K562 (cell line): ENCODE data around the gene CDH2. TPM values are rescaled to one million over a fixed set of nuclear protein-coding genes. Genes with fewer than 3 reads are reported as not detected.

Experiments used
- ATAC-seq: fragments of 200-7000 bp; cut with Tn5 transposase; 3 replicates; pipeline ENCODE4 v1.9.1; 2020; ENCODE audit warnings: moderate library complexity
- BruUV-seq: library from RNA; stranded (reverse); fragments of 400-500 nt; replicated peaks from 2 replicates; lab custom pipeline; 2021; lab: Mats Ljungman, UMichigan
- CTCF ChIA-PET: fragments of 300-600 bp; formaldehyde crosslinking; extraction: SDS; loops from one replicate; lab custom pipeline; 2021; ENCODE audit warnings: low intra/inter-chr PET ratio; lab: Yijun Ruan, JAX
- POLR2A ChIA-PET: fragments of 300-600, 350-650 bp; sonication (Branson Sonifier 250); formaldehyde crosslinking; extraction: SDS; loops from one replicate; lab custom pipeline; 2021; ENCODE audit warnings: antibody characterized with exemption, inconsistent platforms; lab: Yijun Ruan, JAX
- DNase-seq, 4 experiments: peaks; one replicate each; pipeline versions ENCODE4 v3.0.0 to v3.0.0-alpha.2; 2011 to 2018; ENCODE audit warnings: low spot score in 3 of 4, mixed read lengths in 3 of 4; ENCODE audit errors: extremely low read depth in 1 of 4
- FAIRE-seq: peaks from 2 replicates; lab custom pipeline; 2011; peaks lifted over from hg19 to GRCh38; lab: Jason Lieb, UNC
- H2AFZ ChIP-seq: 2 replicates; pipeline ENCODE4 v1.6.0; 2011; ENCODE audit warnings: low read depth, low read length, control low read depth, inconsistent platforms
- H3K27ac ChIP-seq: fragments of 200-600 bp; 3 replicates; pipeline ENCODE4 v1.8.0; 2011; ENCODE audit warnings: low read depth, mild to moderate bottlenecking, control low read depth, inconsistent platforms, low read length, moderate library complexity, mixed read lengths; ENCODE audit errors: extremely low read depth
- H3K27me3 ChIP-seq, 2 experiments: fragments of 300-600 bp in 1 of 2; 2 replicates in 1 of 2; 3 replicates in 1 of 2; pipeline versions ENCODE4 v1.6.0 to v1.8.0; 2011; ENCODE audit warnings: inconsistent platforms in 2 of 2, low read length in 2 of 2, mild to moderate bottlenecking in 1 of 2, mixed read lengths in 1 of 2, moderate library complexity in 1 of 2; ENCODE audit not compliant: control insufficient read depth in 2 of 2, insufficient read depth in 2 of 2
- H3K36me3 ChIP-seq: fragments of 300-600 bp; 3 replicates; pipeline ENCODE4 v1.8.0; 2011; ENCODE audit warnings: mild to moderate bottlenecking, low read length, inconsistent platforms; ENCODE audit not compliant: control insufficient read depth, insufficient read depth
- H3K4me1 ChIP-seq, 2 experiments: fragments of 200-600 bp in 1 of 2; replicated peaks in 1 of 2; 2 replicates in 1 of 2; 3 replicates in 1 of 2; pipeline versions ENCODE4 v1.5.1 to v1.8.0; 2011; ENCODE audit warnings: inconsistent platforms in 2 of 2, low read length in 2 of 2, mild to moderate bottlenecking in 1 of 2, mixed read lengths in 1 of 2, moderate library complexity in 1 of 2; ENCODE audit not compliant: control insufficient read depth in 2 of 2, insufficient read depth in 2 of 2
- H3K4me2 ChIP-seq: 2 replicates; pipeline ENCODE4 v1.6.1; 2011; ENCODE audit warnings: low read length, control low read depth, inconsistent platforms, mixed read lengths; ENCODE audit not compliant: insufficient read depth
- H3K4me3 ChIP-seq: fragments of 200-600 bp; sonication (generic), shearing (Covaris generic); 2 replicates; pipeline ENCODE4 v1.5.1; 2016; ENCODE audit warnings: control low read depth, inconsistent platforms
- H3K79me2 ChIP-seq: fragments of 200-600 bp; 3 replicates; pipeline ENCODE4 v1.8.0; 2011; ENCODE audit warnings: low read length, inconsistent platforms; ENCODE audit not compliant: control insufficient read depth, insufficient read depth
- H3K9ac ChIP-seq, 2 experiments: 2 replicates each; pipeline versions ENCODE4 v1.6.0 to v1.6.1; 2011; ENCODE audit warnings: low read depth in 2 of 2, low read length in 2 of 2, control low read depth in 1 of 2, inconsistent platforms in 1 of 2, mild to moderate bottlenecking in 1 of 2, mixed read lengths in 1 of 2; ENCODE audit not compliant: insufficient read depth in 1 of 2
- H3K9me1 ChIP-seq: one replicate; pipeline ENCODE4 v1.6.0; 2011; ENCODE audit warnings: inconsistent platforms, mild to moderate bottlenecking, low read length, moderate library complexity; ENCODE audit not compliant: control insufficient read depth, insufficient read depth
- H3K9me3 ChIP-seq: replicated peaks from 2 replicates; pipeline ENCODE4 v1.5.1; 2011; ENCODE audit warnings: low read depth, low read length, inconsistent platforms; ENCODE audit not compliant: control insufficient read depth, insufficient read depth
- H4K20me1 ChIP-seq: replicated peaks from 2 replicates; pipeline ENCODE4 v1.6.1; 2011; ENCODE audit warnings: low read length, inconsistent platforms, mixed read lengths; ENCODE audit not compliant: control insufficient read depth, insufficient read depth
- AFF4 ChIP-seq: sonication (generic); formaldehyde crosslinking; IDR thresholded peaks from 2 replicates; pipeline ENCODE4 v1.8.0; 2023; ENCODE audit warnings: mild to moderate bottlenecking, missing genetic modification reagents
- ATF1 ChIP-seq, 2 experiments: fragments of 450-650 bp in 1 of 2; IDR thresholded peaks; 2 replicates each; pipeline ENCODE4 v1.6.1; 2016; ENCODE audit warnings: missing compliant biosample characterization in 1 of 2, missing genetic modification characterization in 1 of 2
- BCLAF1 ChIP-seq, 2 experiments: fragments of 450-650 bp in 1 of 2; IDR thresholded peaks; 2 replicates each; pipeline ENCODE4 v1.6.1; 2011 to 2017; ENCODE audit warnings: low read depth in 2 of 2, antibody characterized with exemption in 1 of 2, borderline replicate concordance in 1 of 2, low read length in 1 of 2, mild to moderate bottlenecking in 1 of 2, mixed read lengths in 1 of 2; ENCODE audit not compliant: control insufficient read depth in 1 of 2
- CREB3 ChIP-seq: fragments of 450-650 bp; conservative IDR thresholded peaks from 2 replicates; pipeline ENCODE4 v1.6.1; 2016; ENCODE audit warnings: missing genetic modification characterization, low read depth, mild to moderate bottlenecking, missing compliant biosample characterization, moderate library complexity
- CXXC5 ChIP-seq: fragments of 250-450 bp; sonication (Bioruptor Pico); IDR thresholded peaks from 2 replicates; pipeline ENCODE4 v1.8.0; 2022; ENCODE audit warnings: inconsistent platforms, mild to moderate bottlenecking, moderate library complexity
- ELK3 ChIP-seq: fragments of 450-650 bp; formaldehyde crosslinking; IDR thresholded peaks from 2 replicates; pipeline ENCODE4 v1.4.0; 2020; ENCODE audit warnings: mild to moderate bottlenecking
- HDAC2 ChIP-seq: fragments of 450-650 bp; IDR thresholded peaks from 2 replicates; pipeline ENCODE4 v1.6.1; 2016; ENCODE audit warnings: mild to moderate bottlenecking
- IRF9 ChIP-seq: fragments of 450-650 bp; IDR thresholded peaks from 2 replicates; pipeline ENCODE4 v1.6.1; 2016; ENCODE audit warnings: missing biosample characterization, missing genetic modification characterization
- STAT5A ChIP-seq: IDR thresholded peaks from 2 replicates; pipeline ENCODE4 v1.6.1; 2012; ENCODE audit warnings: low read length, inconsistent platforms, borderline replicate concordance
- TEAD4 ChIP-seq, 2 experiments: sonication (generic) in 1 of 2; formaldehyde crosslinking in 1 of 2; IDR thresholded peaks; 2 replicates each; pipeline versions ENCODE4 v1.6.1 to v1.8.0; 2012 to 2022; ENCODE audit warnings: borderline replicate concordance in 1 of 2, inconsistent platforms in 1 of 2, low read length in 1 of 2, mild to moderate bottlenecking in 1 of 2, missing genetic modification reagents in 1 of 2
- YBX1 ChIP-seq: fragments of 450-650 bp; IDR thresholded peaks from 2 replicates; pipeline ENCODE4 v1.7.1; 2016; ENCODE audit warnings: mild to moderate bottlenecking
- ZNF785 ChIP-seq: fragments of 250-450 bp; sonication (Bioruptor Pico); IDR thresholded peaks from 2 replicates; pipeline ENCODE4 v1.4.0; 2020; ENCODE audit warnings: mild to moderate bottlenecking
- WGBS: fragments of 100-300 bp; shearing (Covaris generic); methylation state at CpG from one replicate; pipeline ENCODE4 v1.1.6; 2016; ENCODE audit warnings: low coverage, mixed read lengths; ENCODE audit not compliant: insufficient coverage; ENCODE audit errors: missing lambda C conversion rate; 5-methylcytosine and 5-hydroxymethylcytosine counted together
- in situ Hi-C: fragments of 300-500 bp; cut with MboI; formaldehyde crosslinking; loops from 4 replicates; pipeline ENCODE4 v1.15.0; 2018; ENCODE audit warnings: inconsistent platforms, mixed read lengths
- intact Hi-C: fragments of 100-400 bp; cut with micrococcal nuclease; formaldehyde crosslinking; loops from 2 replicates; pipeline ENCODE4 v1.14.2; 2022
- polyA plus RNA-seq, 8 experiments: library from polyadenylated mRNA; depleted of rRNA in 4 of 8; stranded (reverse) in 5 of 8; unstranded in 3 of 8; fragments of >200 nt; fragmentation: Nextera tagmentation in 2 of 8; fragmentation: Illumina TruSeq in 1 of 8; extraction: Ambion mirVana in 2 of 8; extraction: Trizol in 1 of 8; gene quantifications; 2 replicates each; pipeline versions ENCODE4 v1.2.1 to v1.2.3, GENCODE V29; 2011 to 2014; ENCODE audit warnings: inconsistent platforms in 1 of 8, missing spikeins in 1 of 8
- total RNA-seq, 7 experiments: library from RNA; depleted of rRNA in 6 of 7; stranded (reverse); fragments of >200 nt in 6 of 7; fragmentation: Illumina TruSeq in 2 of 7; extraction: Trizol in 2 of 7; gene quantifications; 2 replicates each; pipeline versions ENCODE4 v1.2.1 to v1.2.3, GENCODE V29; 2011 to 2021; ENCODE audit warnings: low replicate concordance in 1 of 7

CDH2 gene
- total and polyA plus RNA-seq, 9 of the 15 experiments (the other 6 are each of a cell fraction or from before 2014, with no cell fraction given): 0.04 TPM; not detected in 8

GRCh38 chr18:28208268-28208667, 31.3 kb upstream of the CDH2 start:
- H3K9ac ChIP-seq: no peak overlapping the region
- no peaks in the 10 kb centered on the region for H3K4me1 ChIP-seq
- FAIRE-seq (no peak), DNase-seq (no peak), ATAC-seq (no peak)
- H3K4me2 ChIP-seq: no peak overlapping the region
- H3K9me3 ChIP-seq: no peaks in the 10 kb centered on the region
- H3K27ac ChIP-seq: no peak overlapping the region
- no peaks in the 10 kb centered on the region for H3K27me3 ChIP-seq
- BruUV-seq: no TSS peak
- WGBS: 0% methylated on average over 1 of the region's 1 CpG
- POLR2A ChIA-PET: no interaction called here
- intact Hi-C loops (no loop called here), in situ Hi-C loops (no loop called here)
- CTCF ChIA-PET: no interaction called here
- no peaks in the 10 kb centered on the region for H3K9me1 ChIP-seq
- H4K20me1 ChIP-seq: no peaks in the 10 kb centered on the region
- no peak overlapping the region for H3K4me3 ChIP-seq
- H3K36me3 ChIP-seq: no peaks in the 10 kb centered on the region
- no peaks in the 10 kb centered on the region for H3K79me2 ChIP-seq
- no peak overlapping the region for H2AFZ ChIP-seq
- TF ChIP-seq ATF1 (CRISPR knock-in tag; IDR thresholded peaks at IDR 0.05): no peak
- TF ChIP-seq ATF1 (tag; IDR thresholded peaks at IDR 0.05): no peak
- TF ChIP-seq AFF4 (CRISPR knock-in tag): no peak
- no peak for TF ChIP-seq ZNF785 (CRISPR knock-in tag)
- no peak for TF ChIP-seq TEAD4 (IDR thresholded peaks at IDR 0.05; ENCODE audit: low read length)
- no peak for TF ChIP-seq TEAD4 (CRISPR knock-in tag; IDR thresholded peaks at IDR 0.05; ENCODE audit: borderline replicate concordance)
- TF ChIP-seq HDAC2: no peak
- no peak for TF ChIP-seq CREB3
- no peak for TF ChIP-seq STAT5A
- no peak for TF ChIP-seq ELK3 (CRISPR knock-in tag)
- no peak for TF ChIP-seq IRF9
- TF ChIP-seq CXXC5 (CRISPR knock-in tag): no peak
- no peak for TF ChIP-seq BCLAF1 (IDR thresholded peaks at IDR 0.05; ENCODE audit: borderline replicate concordance in 1 of 2, control insufficient read depth in 1 of 2, low read depth in 2 of 2, low read length in 1 of 2)
- no peak for TF ChIP-seq YBX1
